SJCRH30 (cell line): Measurements from ENCODE around the gene PTPRM. TPM values are rescaled to one million over a fixed set of nuclear protein-coding genes. Genes with fewer than 3 reads are reported as not detected.

Experiments
- DNase-seq, 2 experiments: peaks; one replicate each; pipeline ENCODE4 v3.0.0-alpha.2; 2015 to 2020
- H3K27ac ChIP-seq: fragments of 250-450 bp; sonication (Bioruptor Pico); 2 replicates; pipeline ENCODE4 v1.5.1; 2020; ENCODE audit warnings: mild to moderate bottlenecking, moderate library complexity
- H3K27me3 ChIP-seq: fragments of 250-450 bp; sonication (Bioruptor Pico); 2 replicates; pipeline ENCODE4 v1.5.1; 2020; ENCODE audit warnings: mild to moderate bottlenecking, moderate library complexity
- H3K36me3 ChIP-seq: fragments of 250-450 bp; sonication (Bioruptor Pico); 2 replicates; pipeline ENCODE4 v1.5.1; 2020; ENCODE audit warnings: mild to moderate bottlenecking, moderate library complexity
- H3K4me1 ChIP-seq: fragments of 250-450 bp; sonication (Bioruptor Pico); 2 replicates; pipeline ENCODE4 v1.5.1; 2020; ENCODE audit warnings: mild to moderate bottlenecking, moderate library complexity
- H3K4me3 ChIP-seq: fragments of 250-450 bp; sonication (Bioruptor Pico); 2 replicates; pipeline ENCODE4 v1.5.1; 2020; ENCODE audit warnings: mild to moderate bottlenecking, moderate library complexity
- H3K9me3 ChIP-seq: fragments of 250-450 bp; sonication (Bioruptor Pico); replicated peaks from 2 replicates; pipeline ENCODE4 v1.5.1; 2020; ENCODE audit warnings: mild to moderate bottlenecking, moderate library complexity
- total RNA-seq: library from RNA; depleted of rRNA; stranded (reverse); fragments of >200 nt; shearing (Covaris generic); gene quantifications from 2 replicates; pipeline ENCODE4 v1.2.3, GENCODE V29; 2014; rRNA removed

PTPRM gene
- total RNA-seq: 10.1 and 11.0 TPM in 2 replicates

- peak; percentile 56 to 71 for DNase-seq
These were observed at the start of gene PTPRM for GRCh38 chr18:7566567-7567473. Gene PTPRM (plus strand): TSS chr18:7567316. CDS start chr18:7567819, 503 bp downstream.

GRCh38 chr18:7517852-7518251 lies 49.3 kb upstream of the PTPRM start:
- DNase-seq: no peak
- H3K4me1 ChIP-seq: no peaks in the 10 kb centered on the region

More at GRCh38 chr18:7566567-7567473, at the start of gene PTPRM:
- H3K4me3 ChIP-seq: peak within 1 kb of the TSS; percentile 84
- H3K36me3 ChIP-seq: no peaks in the 10 kb centered on the region
- no peaks in the 10 kb centered on the region for H3K27me3 ChIP-seq
- H3K27ac ChIP-seq: peak within 1 kb of the TSS; percentile 54
- no peaks in the 10 kb centered on the region for H3K9me3 ChIP-seq
- no peaks in the 10 kb centered on the region for H3K4me1 ChIP-seq

GRCh38 chr18:7520200-7520785 lies 46.8 kb upstream of the PTPRM start:
- no peaks in the 10 kb centered on the region for H3K36me3 ChIP-seq
- DNase-seq: no peak
- no peak overlapping the region for H3K4me3 ChIP-seq
- no peaks in the 10 kb centered on the region for H3K4me1 ChIP-seq
- no peak overlapping the region for H3K27ac ChIP-seq
- H3K9me3 ChIP-seq: no peaks in the 10 kb centered on the region
- H3K27me3 ChIP-seq: no peaks in the 10 kb centered on the region

More at GRCh38 chr18:7517852-7518251, 49.3 kb upstream of the PTPRM start:
- Histone ChIP-seq H3K36me3 (no peaks in the 10 kb centered on the region), H3K9me3 (no peaks in the 10 kb centered on the region), H3K27ac (no peak overlapping the region), H3K27me3 (no peaks in the 10 kb centered on the region), H3K4me3 (no peak overlapping the region)

GRCh38 chr18:7521226-7521856 lies 45.8 kb upstream of the PTPRM start:
- no peaks in the 10 kb centered on the region for H3K4me1 ChIP-seq
- no peak overlapping the region for H3K4me3 ChIP-seq
- H3K27me3 ChIP-seq: no peaks in the 10 kb centered on the region
- H3K36me3 ChIP-seq: no peaks in the 10 kb centered on the region
- no peaks in the 10 kb centered on the region for H3K9me3 ChIP-seq
- no peak overlapping the region for H3K27ac ChIP-seq
- no peak for DNase-seq

- Histone ChIP-seq H3K27me3 (no peaks in the 10 kb centered on the region), H3K4me1 (no peaks in the 10 kb centered on the region), H3K4me3 (no peak overlapping the region), H3K27ac (no peak overlapping the region), H3K36me3 (no peaks in the 10 kb centered on the region), H3K9me3 (no peaks in the 10 kb centered on the region)
- DNase-seq: no peak
These were observed 43.3 kb upstream of the PTPRM start for GRCh38 chr18:7523772-7524171.

GRCh38 chr18:7524786-7525185 lies 42.3 kb upstream of the PTPRM start:
- no peak for DNase-seq

GRCh38 chr18:7532942-7533341 lies 34.2 kb upstream of the PTPRM start:
- Histone ChIP-seq H3K36me3 (no peaks in the 10 kb centered on the region), H3K4me1 (no peaks in the 10 kb centered on the region), H3K4me3 (no peak overlapping the region), H3K27ac (no peak overlapping the region), H3K9me3 (no peaks in the 10 kb centered on the region), H3K27me3 (no peaks in the 10 kb centered on the region)
- DNase-seq: no peak

More at GRCh38 chr18:7524786-7525185, 42.3 kb upstream of the PTPRM start:
- no peaks in the 10 kb centered on the region for H3K4me1 ChIP-seq
- no peaks in the 10 kb centered on the region for H3K36me3 ChIP-seq
- H3K27ac ChIP-seq: no peak overlapping the region
- no peaks in the 10 kb centered on the region for H3K9me3 ChIP-seq
- H3K27me3 ChIP-seq: no peaks in the 10 kb centered on the region
- no peak overlapping the region for H3K4me3 ChIP-seq

GRCh38 chr18:7535436-7536205 lies 31.5 kb upstream of the PTPRM start:
- no peaks in the 10 kb centered on the region for H3K27me3 ChIP-seq
- DNase-seq: no peak
- no peaks in the 10 kb centered on the region for H3K36me3 ChIP-seq
- no peaks in the 10 kb centered on the region for H3K9me3 ChIP-seq
- no peaks in the 10 kb centered on the region for H3K4me1 ChIP-seq
- no peak overlapping the region for H3K27ac ChIP-seq
- no peak overlapping the region for H3K4me3 ChIP-seq

- H3K4me3 ChIP-seq: no peak overlapping the region
- no peaks in the 10 kb centered on the region for H3K9me3 ChIP-seq
- H3K36me3 ChIP-seq: no peaks in the 10 kb centered on the region
- no peak overlapping the region for H3K27ac ChIP-seq
- no peaks in the 10 kb centered on the region for H3K4me1 ChIP-seq
- no peaks in the 10 kb centered on the region for H3K27me3 ChIP-seq
- DNase-seq: no peak
These were observed 30.0 kb upstream of the PTPRM start for GRCh38 chr18:7537145-7537544.

GRCh38 chr18:7541835-7542234 lies 25.3 kb upstream of the PTPRM start:
- Histone ChIP-seq H3K36me3 (no peaks in the 10 kb centered on the region), H3K9me3 (no peaks in the 10 kb centered on the region), H3K27me3 (no peaks in the 10 kb centered on the region), H3K4me1 (no peaks in the 10 kb centered on the region), H3K27ac (no peak overlapping the region), H3K4me3 (no peak overlapping the region)
- DNase-seq: no peak

GRCh38 chr18:7544686-7545085 lies 22.4 kb upstream of the PTPRM start:
- no peak for DNase-seq
- Histone ChIP-seq H3K4me1 (no peaks in the 10 kb centered on the region), H3K4me3 (no peak overlapping the region), H3K27ac (no peak overlapping the region), H3K27me3 (no peaks in the 10 kb centered on the region), H3K36me3 (no peaks in the 10 kb centered on the region), H3K9me3 (no peaks in the 10 kb centered on the region)

GRCh38 chr18:7545734-7546133 lies 21.4 kb upstream of the PTPRM start:
- Histone ChIP-seq H3K4me3 (no peak overlapping the region), H3K27ac (no peak overlapping the region), H3K27me3 (no peaks in the 10 kb centered on the region), H3K9me3 (no peaks in the 10 kb centered on the region), H3K4me1 (no peaks in the 10 kb centered on the region), H3K36me3 (no peaks in the 10 kb centered on the region)
- DNase-seq: no peak

- Histone ChIP-seq H3K4me1 (no peaks in the 10 kb centered on the region), H3K4me3 (no peak overlapping the region), H3K9me3 (no peaks in the 10 kb centered on the region), H3K27me3 (no peaks in the 10 kb centered on the region), H3K36me3 (no peaks in the 10 kb centered on the region), H3K27ac (no peak overlapping the region)
- no peak for DNase-seq
These were observed 18.9 kb upstream of the PTPRM start for GRCh38 chr18:7548221-7548620.

- Histone ChIP-seq H3K27me3 (no peaks in the 10 kb centered on the region), H3K27ac (no peak overlapping the region), H3K4me3 (no peak overlapping the region), H3K9me3 (no peaks in the 10 kb centered on the region), H3K4me1 (no peaks in the 10 kb centered on the region), H3K36me3 (no peaks in the 10 kb centered on the region)
- no peak for DNase-seq
These were observed 18.4 kb upstream of the PTPRM start for GRCh38 chr18:7548721-7549120.
